HG02588 (cell line): ENCODE data around the gene RSPH1.

Experiments
- ATAC-seq: cut with Tn5 transposase; IDR thresholded peaks from one replicate; pipeline ENCODE4 v1.9.1; 2021; ENCODE audit warnings: mild to moderate bottlenecking, moderate library complexity; ENCODE audit not compliant: unreplicated experiment

Gene RSPH1

GRCh38 chr21:42513985-42514882 is 18.2 kb upstream of the RSPH1 start:
- ATAC-seq: peak; percentile 43

- ATAC-seq: peak; percentile 50
Measured at GRCh38 chr21:42513151-42513984, 17.3 kb upstream of the RSPH1 start, which contains the start of gene SLC37A1. TSS of gene SLC37A1 (plus strand) at chr21:42513852. CDS start at chr21:42518455, 4,603 bp downstream.

GRCh38 chr21:42512346-42513034 is 16.5 kb upstream of the RSPH1 start:
- no peak for ATAC-seq

- ATAC-seq: no peak
Measured at GRCh38 chr21:42509244-42509643, 13.2 kb upstream of the RSPH1 start.

GRCh38 chr21:42508371-42508770 is 12.3 kb upstream of the RSPH1 start:
- ATAC-seq: no peak

- ATAC-seq: no peak
Measured at GRCh38 chr21:42507418-42507817, 11.4 kb upstream of the RSPH1 start.

GRCh38 chr21:42505090-42505726 is 9.2 kb upstream of the RSPH1 start:
- peak; percentile 84 for ATAC-seq

GRCh38 chr21:42503711-42504110 is 7.7 kb upstream of the RSPH1 start:
- ATAC-seq: no peak

- no peak for ATAC-seq
Measured at GRCh38 chr21:42500736-42501135, 4.7 kb upstream of the RSPH1 start.

GRCh38 chr21:42500225-42500624 is 4.2 kb upstream of the RSPH1 start:
- ATAC-seq: no peak

GRCh38 chr21:42499444-42500112 is 3.6 kb upstream of the RSPH1 start:
- no peak for ATAC-seq

- no peak for ATAC-seq
Measured at GRCh38 chr21:42498012-42498411, 2.0 kb upstream of the RSPH1 start.

- no peak for ATAC-seq
Measured at GRCh38 chr21:42496839-42497202, 797 bp upstream of the RSPH1 start.

GRCh38 chr21:42495765-42496119 is 282 bp downstream of the RSPH1 start:
- peak; percentile 10 for ATAC-seq

GRCh38 chr21:42495027-42495426 is 997 bp downstream of the RSPH1 start:
- ATAC-seq: no peak

- no peak for ATAC-seq
Measured at GRCh38 chr21:42493109-42494060, 2.6 kb downstream of the RSPH1 start.

- ATAC-seq: no peak
Measured at GRCh38 chr21:42492201-42492600, 3.8 kb downstream of the RSPH1 start.

- ATAC-seq: no peak
Measured at GRCh38 chr21:42491328-42491727, 4.7 kb downstream of the RSPH1 start.

GRCh38 chr21:42490720-42491119 is 5.3 kb downstream of the RSPH1 start:
- no peak for ATAC-seq
